CD14-positive monocyte (primary cell): ENCODE measurements around the gene RELCH. TPM values are rescaled to one million over a fixed set of nuclear protein-coding genes. Genes with fewer than 3 reads are reported as not detected.

Source experiments
- DNase-seq, 3 donors: peaks; one replicate each; pipeline ENCODE4 v3.0.0-alpha.2; 2011 to 2022
- H2AFZ ChIP-seq: 2 replicates; pipeline ENCODE4 v1.6.0; 2012; ENCODE audit warnings: mild to moderate bottlenecking, low read depth, low read length, inconsistent platforms; ENCODE audit not compliant: insufficient read depth, poor library complexity, severe bottlenecking
- H3K27ac ChIP-seq, 2 donors: 1 replicate in 1 of 2; 2 replicates in 1 of 2; pipeline ENCODE4 v1.5.1; 2012 to 2013; ENCODE audit warnings: low read length in 2 of 2, control low read depth in 1 of 2, inconsistent platforms in 1 of 2, low read depth in 1 of 2, mild to moderate bottlenecking in 1 of 2
- H3K27me3 ChIP-seq, 2 donors: one replicate each; pipeline versions ENCODE4 v1.6.0 to v1.6.1; 2011 to 2013; ENCODE audit warnings: low read length in 2 of 2; ENCODE audit not compliant: control insufficient read depth in 2 of 2, insufficient read depth in 2 of 2
- H3K36me3 ChIP-seq, 2 donors: replicated peaks in 1 of 2; 1 replicate in 1 of 2; 2 replicates in 1 of 2; pipeline versions ENCODE4 v1.5.1 to v1.6.1; 2012 to 2013; ENCODE audit warnings: low read length in 2 of 2, control low read depth in 1 of 2, inconsistent platforms in 1 of 2, mild to moderate bottlenecking in 1 of 2; ENCODE audit not compliant: insufficient read depth in 2 of 2, control insufficient read depth in 1 of 2
- H3K4me1 ChIP-seq, 2 donors: 1 replicate in 1 of 2; 2 replicates in 1 of 2; pipeline versions ENCODE4 v1.5.1 to v1.6.1; 2012 to 2013; ENCODE audit warnings: low read length in 2 of 2, control low read depth in 1 of 2, inconsistent platforms in 1 of 2, mild to moderate bottlenecking in 1 of 2, moderate library complexity in 1 of 2; ENCODE audit not compliant: insufficient read depth in 2 of 2, control insufficient read depth in 1 of 2
- H3K4me2 ChIP-seq: replicated peaks from 2 replicates; pipeline ENCODE3; 2012; ENCODE audit warnings: low read length, moderate library complexity, mild to moderate bottlenecking; ENCODE audit not compliant: poor library complexity, severe bottlenecking; ENCODE audit errors: extremely low read depth
- H3K4me3 ChIP-seq, 3 experiments: fragments of 200-600 bp in 1 of 3; sonication (generic) in 1 of 3; replicated peaks in 1 of 3; 1 replicate in 2 of 3; 2 replicates in 1 of 3; pipeline ENCODE4 v1.5.1; 2011 to 2013; ENCODE audit warnings: low read length in 3 of 3, mild to moderate bottlenecking in 3 of 3, control low read depth in 2 of 3, low read depth in 2 of 3, inconsistent platforms in 1 of 3, moderate library complexity in 1 of 3
- H3K79me2 ChIP-seq: 2 replicates; pipeline ENCODE4 v1.6.0; 2012; ENCODE audit warnings: mild to moderate bottlenecking, control low read depth, inconsistent platforms, low read length, moderate library complexity; ENCODE audit not compliant: insufficient read depth
- H3K9ac ChIP-seq: 2 replicates; pipeline ENCODE4 v1.6.0; 2017; ENCODE audit warnings: low read length, mild to moderate bottlenecking; ENCODE audit not compliant: insufficient read depth, poor library complexity, severe bottlenecking
- H3K9me3 ChIP-seq, 2 donors: replicated peaks in 1 of 2; 1 replicate in 1 of 2; 2 replicates in 1 of 2; pipeline versions ENCODE4 v1.5.1 to v1.6.1; 2012 to 2013; ENCODE audit warnings: low read length in 2 of 2, control low read depth in 1 of 2; ENCODE audit not compliant: control insufficient read depth in 1 of 2, insufficient read depth in 1 of 2
- H4K20me1 ChIP-seq: 2 replicates; pipeline ENCODE4 v1.6.0; 2012; ENCODE audit warnings: mild to moderate bottlenecking, low read length, control low read depth, moderate library complexity; ENCODE audit not compliant: insufficient read depth
- H3K27ac Mint-ChIP-seq, 7 donors: one replicate each; pipeline ENCODE4 v1.8.0; 2020; ENCODE audit warnings: mild to moderate bottlenecking in 7 of 7, mixed read lengths in 7 of 7, moderate library complexity in 6 of 7, inconsistent platforms in 2 of 7
- H3K27me3 Mint-ChIP-seq, 3 donors: one replicate each; pipeline ENCODE4 v1.8.0; 2021 to 2022; ENCODE audit warnings: low read depth in 3 of 3, mild to moderate bottlenecking in 3 of 3, mixed read lengths in 3 of 3, moderate library complexity in 3 of 3, inconsistent platforms in 1 of 3
- H3K36me3 Mint-ChIP-seq, 2 donors: one replicate each; pipeline ENCODE4 v1.8.0; 2020; ENCODE audit warnings: mixed read lengths in 2 of 2, inconsistent platforms in 1 of 2, mild to moderate bottlenecking in 1 of 2
- H3K4me1 Mint-ChIP-seq: one replicate; pipeline ENCODE4 v1.8.0; 2020; ENCODE audit warnings: mild to moderate bottlenecking, mixed read lengths
- H3K4me3 Mint-ChIP-seq, 2 donors: one replicate each; pipeline ENCODE4 v1.8.0; 2020; ENCODE audit warnings: mild to moderate bottlenecking in 2 of 2, mixed read lengths in 2 of 2, moderate library complexity in 1 of 2
- H3K9me3 Mint-ChIP-seq, 7 donors: one replicate each; pipeline ENCODE4 v1.8.0; 2020 to 2022; ENCODE audit warnings: mixed read lengths in 7 of 7, mild to moderate bottlenecking in 6 of 7, moderate library complexity in 6 of 7, inconsistent platforms in 2 of 7
- intact Hi-C, 2 donors: fragments of 100-400 bp; cut with micrococcal nuclease; formaldehyde crosslinking; loops; one replicate each; pipeline versions ENCODE4 v1.15.0 to v1.15.1; 2023
- polyA plus RNA-seq, 3 donors: library from polyadenylated mRNA; depleted of rRNA in 1 of 3; unstranded in 2 of 3; stranded (reverse) in 1 of 3; fragments of 300-500 nt in 2 of 3; fragments of >200 nt in 1 of 3; fragmentation: Illumina TruSeq in 2 of 3; gene quantifications; 1 replicate in 2 of 3; 2 replicates in 1 of 3; pipeline ENCODE4 v1.2.3, GENCODE V29; 2012 to 2021
- TF ChIP-seq, protein P1 (sequence below): fragments of 200-600 bp; IDR thresholded peaks from one replicate; pipeline ENCODE4 v1.8.0; 2022; ENCODE audit warnings: antibody characterized with exemption, mild to moderate bottlenecking

The RELCH gene
- polyA plus RNA-seq, 3 donors: 3.8 to 30.4 (median 4.9) TPM

DNA sequence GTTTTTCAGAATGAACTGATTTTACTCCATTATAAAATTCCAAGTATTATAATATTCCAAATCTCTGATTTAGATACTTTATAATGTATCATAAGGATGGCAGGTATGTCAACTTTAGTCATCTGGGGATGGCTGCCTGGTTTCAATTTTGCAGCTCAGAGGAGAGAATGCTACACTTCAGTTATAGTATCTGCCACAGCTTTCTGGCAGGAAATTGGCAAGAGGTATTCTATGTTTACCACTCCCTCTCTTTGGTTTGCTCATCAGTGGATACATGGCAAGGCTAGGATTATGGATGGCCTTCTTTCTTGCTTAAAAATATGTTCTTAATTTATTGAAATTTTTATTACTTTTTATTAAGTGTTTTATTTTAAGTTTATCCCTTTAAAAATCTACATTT is 71.0 kb downstream of the RELCH start:
- no peak overlapping the region for H3K4me2 ChIP-seq
- H3K36me3 ChIP-seq: peaks cover 65 to 96% of the 10 kb centered on the region in 2 donors
- peaks cover 9 to 13% of the 10 kb centered on the region in 2 donors for H3K4me1 ChIP-seq
- Mint-ChIP-seq H3K4me1 (peaks cover 14% of the 10 kb centered on the region), H3K4me3 (no peak overlapping the region), H3K9me3 (no peaks in the 10 kb centered on the region), H3K27me3 (no peaks in the 10 kb centered on the region), H3K36me3 (peaks cover 60 to 72% of the 10 kb centered on the region in 2 donors), H3K27ac (no peak overlapping the region)
- H3K9ac ChIP-seq: no peak overlapping the region
- no peaks in the 10 kb centered on the region for H3K79me2 ChIP-seq
- TF ChIP-seq, protein P1, sequence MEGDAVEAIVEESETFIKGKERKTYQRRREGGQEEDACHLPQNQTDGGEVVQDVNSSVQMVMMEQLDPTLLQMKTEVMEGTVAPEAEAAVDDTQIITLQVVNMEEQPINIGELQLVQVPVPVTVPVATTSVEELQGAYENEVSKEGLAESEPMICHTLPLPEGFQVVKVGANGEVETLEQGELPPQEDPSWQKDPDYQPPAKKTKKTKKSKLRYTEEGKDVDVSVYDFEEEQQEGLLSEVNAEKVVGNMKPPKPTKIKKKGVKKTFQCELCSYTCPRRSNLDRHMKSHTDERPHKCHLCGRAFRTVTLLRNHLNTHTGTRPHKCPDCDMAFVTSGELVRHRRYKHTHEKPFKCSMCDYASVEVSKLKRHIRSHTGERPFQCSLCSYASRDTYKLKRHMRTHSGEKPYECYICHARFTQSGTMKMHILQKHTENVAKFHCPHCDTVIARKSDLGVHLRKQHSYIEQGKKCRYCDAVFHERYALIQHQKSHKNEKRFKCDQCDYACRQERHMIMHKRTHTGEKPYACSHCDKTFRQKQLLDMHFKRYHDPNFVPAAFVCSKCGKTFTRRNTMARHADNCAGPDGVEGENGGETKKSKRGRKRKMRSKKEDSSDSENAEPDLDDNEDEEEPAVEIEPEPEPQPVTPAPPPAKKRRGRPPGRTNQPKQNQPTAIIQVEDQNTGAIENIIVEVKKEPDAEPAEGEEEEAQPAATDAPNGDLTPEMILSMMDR: no peak
- peaks cover 27% of the 10 kb centered on the region for H4K20me1 ChIP-seq
- no peaks in the 10 kb centered on the region for H3K27me3 ChIP-seq
- no peak for DNase-seq
- H3K27ac ChIP-seq: no peak overlapping the region
- no peak overlapping the region for H3K4me3 ChIP-seq
- intact Hi-C loops: no loop called here
- H3K9me3 ChIP-seq: no peaks in the 10 kb centered on the region
- H2AFZ ChIP-seq: no peak overlapping the region

DNA sequence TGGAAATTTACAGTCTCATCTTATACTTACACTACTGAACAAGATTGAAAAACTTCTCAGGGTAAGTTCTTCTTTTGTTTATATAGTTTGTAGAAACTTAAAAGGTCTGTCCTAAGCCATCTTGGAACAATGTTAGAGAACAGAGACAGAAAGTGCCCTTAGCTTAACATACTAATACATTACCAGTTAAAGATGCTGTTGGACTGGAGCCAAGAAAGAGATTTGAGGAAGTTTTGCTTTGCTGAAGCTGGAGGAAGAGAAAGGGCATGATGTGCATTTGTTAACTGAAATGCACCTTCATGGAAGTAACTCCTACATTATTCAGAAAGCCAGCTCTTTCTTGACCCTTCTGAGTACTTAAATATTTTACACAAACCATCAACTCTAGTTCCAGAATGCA is 71.6 kb downstream of the RELCH start:
- Histone ChIP-seq H3K36me3 (peaks cover 70 to 97% of the 10 kb centered on the region in 2 donors), H3K79me2 (no peaks in the 10 kb centered on the region), H3K4me3 (peak overlapping the region in 1 of 3 experiments; percentile 17), H4K20me1 (peaks cover 27% of the 10 kb centered on the region), H3K9me3 (no peaks in the 10 kb centered on the region), H3K4me2 (peak overlapping the region; percentile 11), H3K4me1 (peaks cover 9 to 13% of the 10 kb centered on the region in 2 donors), H3K27me3 (no peaks in the 10 kb centered on the region), H3K9ac (no peak overlapping the region), H3K27ac (peak overlapping the region in 1 of 2 donors; percentile 54), H2AFZ (no peak overlapping the region)
- Mint-ChIP-seq H3K9me3 (no peaks in the 10 kb centered on the region), H3K27ac (peak overlapping the region in 2 of 7 donors; percentile 4 to 54), H3K27me3 (no peaks in the 10 kb centered on the region), H3K4me1 (peaks cover 14% of the 10 kb centered on the region), H3K4me3 (no peak overlapping the region), H3K36me3 (peaks cover 62 to 74% of the 10 kb centered on the region in 2 donors)
- intact Hi-C loops: no loop called here
- TF ChIP-seq, protein P1: no peak
- DNase-seq: peak; percentile 47 to 60 (median 60)
